ENCODE data around the gene C16orf96.
"Not testable (repeated sequence)": the region's sequence is repeated elsewhere in the genome, so short reads cannot be mapped to it uniquely, and the experiment has no call there.

Gene C16orf96

GRCh38 chr16:4566144-4566543 is 10.0 kb downstream of the C16orf96 start:
- no peak for DNase-seq (ENCODE audit: low spot score)

- no peak for DNase-seq (ENCODE audit: low spot score)
These were observed 13.9 kb downstream of the C16orf96 start for GRCh38 chr16:4570086-4570485.

- no peak for DNase-seq (ENCODE audit: low spot score)
These were observed 14.7 kb downstream of the C16orf96 start for GRCh38 chr16:4570688-4571321.

GRCh38 chr16:4572715-4573114 is 16.6 kb downstream of the C16orf96 start:
- no peak for DNase-seq (ENCODE audit: low spot score)

- not testable (repeated sequence) for DNase-seq (ENCODE audit: low spot score)
These were observed 17.8 kb downstream of the C16orf96 start for GRCh38 chr16:4573926-4574325.

GRCh38 chr16:4574919-4575705 is 19.0 kb downstream of the C16orf96 start:
- no peak for DNase-seq (ENCODE audit: low spot score)

GRCh38 chr16:4576008-4576407 is 19.9 kb downstream of the C16orf96 start:
- DNase-seq (ENCODE audit: low spot score): no peak

- DNase-seq (ENCODE audit: low spot score): no peak
These were observed 22.9 kb downstream of the C16orf96 start for GRCh38 chr16:4578961-4579530.

GRCh38 chr16:4580250-4580649 is 24.1 kb downstream of the C16orf96 start:
- DNase-seq (ENCODE audit: low spot score): no peak

- no peak for DNase-seq (ENCODE audit: low spot score)
These were observed 27.8 kb downstream of the C16orf96 start for GRCh38 chr16:4583906-4584305.

GRCh38 chr16:4586291-4586690 is 30.2 kb downstream of the C16orf96 start:
- DNase-seq (ENCODE audit: low spot score): no peak

GRCh38 chr16:4588386-4588785 is 32.2 kb downstream of the C16orf96 start:
- DNase-seq (ENCODE audit: low spot score): no peak

- DNase-seq (ENCODE audit: low spot score): no peak
These were observed 32.8 kb downstream of the C16orf96 start for GRCh38 chr16:4588961-4589360.

GRCh38 chr16:4591191-4591590 is 35.1 kb downstream of the C16orf96 start:
- no peak for DNase-seq (ENCODE audit: low spot score)

GRCh38 chr16:4591706-4592470 is 35.7 kb downstream of the C16orf96 start:
- DNase-seq (ENCODE audit: low spot score): no peak

GRCh38 chr16:4593086-4593485 is 36.9 kb downstream of the C16orf96 start:
- no peak for DNase-seq (ENCODE audit: low spot score)

- no peak for DNase-seq (ENCODE audit: low spot score)
These were observed 38.6 kb downstream of the C16orf96 start for GRCh38 chr16:4594433-4595410.

GRCh38 chr16:4597174-4597573 is 41.0 kb downstream of the C16orf96 start:
- DNase-seq (ENCODE audit: low spot score): no peak

GRCh38 chr16:4599037-4599436 is 42.9 kb downstream of the C16orf96 start:
- no peak for DNase-seq (ENCODE audit: low spot score)

GRCh38 chr16:4599545-4599944 is 43.4 kb downstream of the C16orf96 start:
- no peak for DNase-seq (ENCODE audit: low spot score)

Data from germinal center (tissue), 1 donor.